Activated effector memory CD4-positive, alpha-beta T cell treated with anti-CD3 and anti-CD28 coated beads, Interleukin-2, amount 50 U/mL, for 16 hours (primary cell): ENCODE data around the gene TMPRSS4.

Source experiments
- DNase-seq: peaks from one replicate; pipeline ENCODE4 v3.0.0-alpha.2; 2020

Gene TMPRSS4

DNA sequence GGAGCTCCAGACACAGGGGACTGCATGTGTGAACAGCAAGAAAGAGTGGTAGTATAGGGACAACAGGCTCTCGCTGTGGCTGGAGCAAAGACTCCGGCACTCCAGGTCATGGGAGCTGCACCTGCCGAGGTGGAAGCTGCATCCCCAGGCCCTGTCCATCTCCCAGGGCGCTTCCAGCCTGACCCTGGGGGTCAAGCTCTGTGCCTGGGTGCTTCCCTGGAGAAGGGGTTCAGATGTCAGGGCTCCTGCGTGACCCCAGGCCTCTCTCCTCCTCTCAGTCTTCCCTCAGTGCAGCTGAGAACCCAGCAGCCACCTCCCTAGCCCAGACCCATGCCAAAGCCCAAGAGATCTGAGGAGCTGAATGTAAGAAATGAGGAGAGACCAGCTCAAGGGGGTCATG lies 3.4 kb downstream of the TMPRSS4 start:
- no peak for DNase-seq

DNA sequence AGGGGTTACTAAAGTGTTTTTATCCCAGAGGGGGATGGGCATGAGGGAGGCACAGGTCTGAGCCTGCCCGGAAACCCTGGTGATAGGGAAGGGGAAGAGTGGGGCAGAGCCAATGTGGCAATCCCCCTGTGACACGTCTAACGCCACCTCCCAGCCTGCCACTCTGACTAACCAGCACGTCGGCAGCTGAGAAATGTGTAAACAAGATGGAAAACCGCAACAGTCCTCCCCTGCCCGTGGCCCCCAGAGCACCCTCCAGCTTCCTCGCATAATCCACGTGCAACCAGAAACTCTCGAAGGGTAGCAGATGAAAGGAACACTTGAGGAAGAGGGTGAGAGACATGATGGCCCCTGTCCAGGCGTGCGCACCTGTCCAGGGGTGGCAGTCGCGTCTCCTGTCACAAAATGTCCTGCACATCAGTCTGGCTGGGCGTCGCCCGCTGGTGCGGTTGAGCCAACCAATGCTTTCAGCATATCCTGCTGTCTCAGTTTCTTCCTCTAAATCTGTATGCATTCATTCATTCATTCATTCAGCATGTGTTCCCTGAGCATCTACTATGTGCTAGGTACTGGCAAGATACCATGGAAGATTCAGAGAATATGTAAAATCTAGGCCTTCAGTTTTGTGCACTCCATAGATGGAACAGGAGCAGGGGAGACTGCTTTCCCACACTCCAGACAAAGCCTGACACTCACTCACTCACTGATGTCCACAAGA lies 4.5 kb downstream of the TMPRSS4 start:
- no peak for DNase-seq

DNA sequence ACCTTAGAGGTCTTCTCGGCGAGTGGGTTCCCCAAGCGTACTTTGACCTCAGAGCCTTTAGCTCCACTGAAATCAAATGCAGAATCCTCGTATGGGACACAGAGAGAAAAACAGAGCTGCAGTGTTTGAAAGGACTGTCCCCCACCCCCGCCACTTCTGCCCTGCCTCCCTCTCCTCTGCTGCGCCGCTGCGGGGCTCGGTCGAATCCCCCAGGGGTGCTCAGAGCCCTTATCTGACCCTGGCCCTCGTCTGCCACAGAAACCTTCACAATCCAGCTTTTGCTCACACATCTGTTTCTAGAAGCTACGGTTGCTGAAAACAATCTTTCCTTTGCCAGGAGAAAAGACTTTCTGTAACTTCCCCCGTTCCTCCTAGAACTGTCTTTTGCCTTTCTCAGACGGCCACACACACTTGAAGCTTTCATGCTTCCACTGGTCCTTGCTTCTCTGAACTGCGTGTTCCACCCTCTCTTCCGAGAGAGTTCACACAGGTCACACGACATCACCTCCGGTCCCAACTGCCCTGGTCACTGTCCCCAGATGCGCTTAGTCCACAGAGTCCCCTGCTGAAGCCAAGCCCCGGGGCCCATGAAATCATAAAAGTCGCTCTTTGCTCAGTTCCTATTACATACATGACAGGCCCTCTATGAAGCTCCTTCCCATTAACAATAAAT lies 6.1 kb downstream of the TMPRSS4 start:
- no peak for DNase-seq

DNA sequence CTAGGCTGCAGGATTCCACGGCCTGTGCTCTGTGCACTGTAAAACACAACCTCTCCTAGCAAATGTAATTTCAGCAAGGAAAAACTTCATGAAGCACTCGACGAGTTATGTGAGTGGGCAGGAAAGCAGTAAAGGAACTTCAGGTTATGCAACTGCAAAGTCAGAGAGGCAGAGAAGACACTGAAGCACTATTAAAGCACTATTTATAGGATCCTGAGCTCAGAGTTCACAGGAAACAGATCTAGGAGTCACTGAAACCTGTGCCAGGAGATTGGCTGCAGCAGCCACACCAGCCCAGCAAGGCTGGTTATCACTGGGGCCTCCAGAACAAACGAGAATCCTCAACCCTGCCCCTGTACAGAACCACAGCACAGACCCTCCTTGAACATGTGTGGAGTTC lies 7.4 kb downstream of the TMPRSS4 start:
- no peak for DNase-seq

DNA sequence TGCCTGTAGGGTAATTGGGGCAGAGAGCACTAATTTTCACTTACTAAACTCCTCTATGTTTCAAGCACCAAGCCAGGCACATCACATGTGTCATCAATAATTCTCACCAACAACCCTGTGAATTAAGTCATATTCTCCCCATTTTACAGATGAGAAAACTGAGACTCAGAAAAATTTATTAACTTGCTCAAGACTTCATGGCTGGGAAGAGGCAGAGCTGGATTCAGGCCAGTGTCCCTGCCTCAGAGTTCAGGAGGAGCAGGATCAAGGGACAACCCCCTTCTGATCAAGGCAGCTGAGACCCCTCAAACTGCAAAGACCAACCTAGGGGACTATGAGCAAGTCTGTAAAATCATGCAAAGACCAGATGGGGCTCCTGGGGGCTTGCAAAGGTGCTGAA lies 7.8 kb downstream of the TMPRSS4 start:
- no peak for DNase-seq

DNA sequence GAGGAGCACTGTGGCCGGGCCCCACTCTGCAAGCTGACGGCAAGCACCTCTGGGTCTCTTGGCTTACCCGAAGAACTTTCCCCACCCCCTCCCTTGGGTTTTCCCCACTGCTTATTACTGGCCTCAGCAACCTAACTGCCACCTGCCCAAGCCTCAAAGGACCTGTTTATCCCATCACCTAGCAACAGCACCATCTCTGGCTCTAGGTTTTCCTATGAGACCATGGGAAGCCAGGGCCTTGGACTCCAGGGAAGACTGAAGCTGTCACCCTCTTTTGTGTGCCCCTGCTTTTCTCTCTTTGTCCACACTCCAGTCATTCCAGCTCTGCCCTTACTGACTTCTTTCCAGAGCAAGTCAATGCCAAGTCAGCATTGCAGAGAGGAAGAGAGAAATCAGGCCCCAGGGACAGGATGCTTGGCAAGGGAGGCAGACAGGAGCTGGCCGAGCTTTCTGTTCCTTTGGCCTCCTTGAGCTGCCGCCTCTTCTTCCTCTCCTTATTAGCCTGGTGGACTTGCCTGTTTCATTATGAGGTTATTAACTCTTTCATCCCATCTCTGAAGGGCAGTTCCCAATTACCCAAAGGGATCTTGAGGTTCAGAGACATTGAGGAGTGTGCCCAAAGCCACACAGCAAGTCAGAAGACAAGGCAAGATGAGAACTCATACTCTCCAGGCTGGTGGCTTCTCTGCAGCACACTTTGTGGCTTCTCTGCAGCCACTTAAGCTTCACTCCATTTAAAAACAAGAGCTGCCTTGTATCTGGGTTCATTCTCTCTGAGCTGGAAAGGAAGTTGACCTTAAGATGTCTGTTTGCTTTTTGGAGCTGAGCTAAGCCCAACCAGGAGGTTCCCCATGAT lies 10.3 kb downstream of the TMPRSS4 start, which contains the start of gene SMIM35:
Gene SMIM35 (minus strand): TSS at position 51 of the 856 bp plus-strand sequence. CDS start 206 bp downstream, outside the sequence.
- no peak for DNase-seq

DNA sequence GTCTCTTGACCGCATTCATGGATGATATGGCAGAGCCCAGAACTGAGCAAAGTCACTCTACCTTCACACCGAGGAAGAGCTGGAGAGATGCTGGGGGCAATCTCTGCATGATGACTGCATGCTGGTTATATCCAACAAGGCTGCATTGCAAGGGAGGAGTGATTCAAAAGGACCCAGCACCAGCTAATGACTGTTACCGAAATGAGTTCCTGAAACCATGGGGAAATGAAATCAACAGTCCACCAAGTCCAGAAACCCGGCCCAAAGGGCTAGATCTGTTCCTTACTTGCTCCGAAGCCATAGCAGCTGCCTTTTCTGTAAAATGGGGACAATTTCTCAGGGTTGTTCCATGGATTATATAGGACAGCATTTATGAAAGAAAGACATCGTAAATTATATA lies 11.1 kb downstream of the TMPRSS4 start:
- DNase-seq: no peak

DNA sequence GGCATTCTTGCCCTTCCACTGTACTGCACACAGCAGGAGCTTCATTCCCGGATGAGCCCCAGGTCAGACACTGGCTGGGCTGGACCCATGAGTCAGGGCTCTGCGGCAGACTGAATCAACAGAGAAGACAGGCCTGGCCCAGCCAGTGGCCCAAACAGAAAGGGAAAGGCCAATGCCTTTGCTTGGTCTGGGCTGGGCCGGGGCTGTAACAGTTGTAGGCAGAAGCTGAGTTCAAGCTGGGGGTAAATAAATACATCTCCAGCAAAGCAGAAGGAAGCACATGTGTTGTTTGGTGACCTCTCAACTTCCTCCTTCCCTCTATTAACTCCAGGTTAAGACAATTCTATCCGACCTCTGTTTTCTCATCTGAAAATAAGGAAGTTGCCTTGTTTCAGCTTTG lies 11.7 kb downstream of the TMPRSS4 start:
- DNase-seq: no peak

DNA sequence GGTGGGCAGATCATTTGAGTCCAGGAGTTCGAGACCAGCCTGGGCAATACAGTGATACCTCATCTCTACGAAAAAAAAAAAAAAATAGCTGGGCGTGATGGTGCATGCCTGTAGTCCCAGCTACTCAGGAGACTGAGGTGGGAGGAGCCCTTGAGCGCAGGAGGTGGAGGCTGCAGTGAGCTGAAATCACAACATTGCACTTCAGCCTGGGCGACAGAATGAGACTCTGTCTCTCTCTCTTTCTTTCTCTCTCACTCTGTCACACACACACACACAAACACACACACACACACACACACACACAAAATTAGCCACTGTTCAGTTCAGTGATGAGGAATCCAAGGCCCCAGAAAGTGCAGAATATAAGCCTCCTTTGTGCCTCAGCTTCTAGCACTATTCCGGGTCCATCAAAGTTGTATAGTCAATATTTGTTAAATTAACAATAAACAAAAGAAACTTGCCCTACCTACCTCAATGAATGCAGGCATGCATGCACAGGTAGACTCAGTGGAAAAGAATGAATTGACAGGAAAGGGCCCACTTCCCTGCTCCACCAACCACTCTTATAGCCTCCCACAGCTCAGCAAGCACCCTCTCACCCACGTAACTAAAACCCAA lies 13.8 kb downstream of the TMPRSS4 start:
- no peak for DNase-seq

DNA sequence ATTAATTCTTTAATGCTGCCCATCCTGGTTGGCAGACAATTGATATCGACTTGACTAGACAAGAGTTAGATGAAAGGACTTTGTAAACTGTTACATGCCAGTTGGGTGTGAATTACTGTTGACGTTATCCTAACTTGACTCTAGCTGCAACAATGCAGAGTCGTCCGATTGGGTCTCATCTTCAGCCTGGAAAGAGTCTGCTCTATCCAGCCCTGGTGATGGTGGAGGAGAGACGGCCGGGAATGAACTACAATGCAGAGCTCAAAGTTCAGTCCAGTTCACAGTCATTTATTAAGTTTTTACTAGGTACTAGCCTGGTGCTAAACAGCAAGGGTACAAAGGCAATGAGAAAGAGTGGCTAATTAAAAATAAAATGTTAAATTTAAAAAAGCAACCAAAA lies 14.8 kb downstream of the TMPRSS4 start:
- DNase-seq: no peak

DNA sequence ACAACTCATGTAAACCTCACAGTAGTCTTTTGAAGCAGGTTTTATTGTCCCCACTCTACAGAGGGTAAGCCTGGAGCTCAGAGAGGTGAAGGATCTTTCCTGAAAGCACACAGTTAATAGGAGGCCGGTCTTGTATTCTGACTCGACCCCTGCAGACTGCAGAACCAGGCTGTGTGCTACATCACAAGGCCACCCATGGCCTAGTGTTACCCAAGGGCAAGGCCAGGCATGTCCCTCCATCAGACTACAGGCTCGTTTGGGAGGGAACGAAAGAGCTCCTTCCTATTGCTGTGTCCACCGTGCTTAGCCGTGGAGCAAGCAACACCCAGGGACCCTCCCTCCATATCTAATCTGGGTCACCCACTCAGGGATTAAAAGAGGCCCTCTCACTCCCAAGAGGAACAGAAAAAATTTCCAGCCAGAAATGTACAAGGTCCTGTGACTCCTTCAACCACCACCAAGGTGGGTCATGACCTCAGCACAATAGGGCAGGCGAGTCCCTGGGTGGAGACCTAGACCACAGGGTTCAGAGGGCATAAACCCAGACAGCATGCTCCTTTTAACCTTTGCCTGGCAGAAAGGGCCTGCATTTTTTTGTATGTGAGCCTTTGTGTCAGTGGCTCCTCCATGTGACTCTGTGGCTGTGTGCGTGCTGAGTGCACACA lies 16.2 kb downstream of the TMPRSS4 start:
- DNase-seq: no peak

DNA sequence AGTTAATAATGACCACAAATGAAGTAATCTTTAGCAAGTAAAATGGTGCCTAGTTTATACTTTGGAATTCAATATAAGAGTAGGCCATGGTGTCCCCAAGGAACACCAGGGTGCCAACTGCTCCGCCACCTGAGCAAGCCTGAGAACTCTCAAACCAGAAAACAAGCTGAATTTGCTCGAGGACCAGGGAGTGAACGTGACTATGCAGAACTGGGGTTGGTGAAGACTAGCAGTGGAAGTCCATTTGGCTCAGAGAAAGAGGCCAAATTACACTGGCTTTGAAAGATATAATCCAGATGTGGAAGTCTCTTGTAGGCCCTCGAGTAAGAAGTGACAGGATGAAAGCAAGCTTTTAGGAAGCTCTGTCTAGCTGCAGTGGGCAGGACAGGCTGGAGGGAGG lies 18.6 kb downstream of the TMPRSS4 start:
- DNase-seq: no peak

DNA sequence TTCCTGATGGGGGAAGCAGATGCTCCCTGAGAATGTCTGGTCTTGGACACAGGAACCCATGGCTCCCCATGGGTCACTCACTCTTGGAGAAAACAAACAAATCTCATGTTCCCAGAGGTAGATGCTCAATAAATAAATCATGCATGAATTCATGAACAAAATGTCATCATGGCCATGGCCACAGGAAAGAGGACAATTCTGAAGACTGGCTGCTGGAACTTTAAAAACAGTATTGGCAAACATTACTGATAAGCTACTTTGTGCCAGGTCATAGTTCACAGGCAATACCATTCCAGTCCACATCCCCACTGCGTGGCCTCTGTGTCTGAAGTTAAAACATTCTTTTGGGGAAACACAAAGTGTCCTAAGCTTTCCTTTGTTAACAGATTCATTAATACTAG lies 19.1 kb downstream of the TMPRSS4 start:
- no peak for DNase-seq

DNA sequence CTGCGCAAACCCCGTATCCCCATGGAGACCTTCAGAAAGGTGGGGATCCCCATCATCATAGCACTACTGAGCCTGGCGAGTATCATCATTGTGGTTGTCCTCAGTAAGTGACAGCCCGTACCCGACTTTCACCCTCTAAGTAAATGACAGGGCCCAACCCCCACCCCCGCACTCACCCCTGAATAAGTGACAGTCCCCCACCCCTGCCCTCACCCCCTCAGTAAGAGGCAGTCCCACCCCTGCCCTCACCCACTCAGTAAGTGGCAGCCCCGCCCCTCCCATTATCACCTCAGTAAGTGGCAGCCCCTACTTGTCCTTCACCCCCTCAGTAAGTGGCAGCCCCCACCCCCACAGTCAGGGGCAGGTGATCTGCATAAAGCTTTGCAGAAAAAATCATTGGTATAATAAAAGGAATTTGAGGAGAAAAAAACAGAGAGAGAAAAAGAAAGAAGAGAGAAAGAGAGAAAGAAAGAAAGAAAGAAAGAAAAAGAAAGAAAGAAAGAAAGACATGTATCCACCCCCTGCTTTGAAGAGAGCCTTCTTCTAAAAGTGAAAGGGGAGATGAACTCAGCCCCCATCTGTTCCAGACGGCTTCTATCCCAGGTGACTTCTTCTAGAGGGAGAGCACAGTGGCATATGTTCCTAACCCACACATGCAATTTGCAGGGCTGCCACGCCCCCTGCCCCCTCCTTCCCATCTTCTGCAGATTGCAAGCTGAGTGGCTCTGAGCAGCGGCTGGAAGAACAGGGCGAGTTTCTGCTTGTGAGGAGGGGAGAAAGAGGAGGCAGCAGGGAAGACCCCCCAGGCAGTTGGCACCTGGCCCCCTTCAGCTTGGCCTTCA lies 22.3 kb downstream of the TMPRSS4 start:
- peak; percentile 43 for DNase-seq

DNA sequence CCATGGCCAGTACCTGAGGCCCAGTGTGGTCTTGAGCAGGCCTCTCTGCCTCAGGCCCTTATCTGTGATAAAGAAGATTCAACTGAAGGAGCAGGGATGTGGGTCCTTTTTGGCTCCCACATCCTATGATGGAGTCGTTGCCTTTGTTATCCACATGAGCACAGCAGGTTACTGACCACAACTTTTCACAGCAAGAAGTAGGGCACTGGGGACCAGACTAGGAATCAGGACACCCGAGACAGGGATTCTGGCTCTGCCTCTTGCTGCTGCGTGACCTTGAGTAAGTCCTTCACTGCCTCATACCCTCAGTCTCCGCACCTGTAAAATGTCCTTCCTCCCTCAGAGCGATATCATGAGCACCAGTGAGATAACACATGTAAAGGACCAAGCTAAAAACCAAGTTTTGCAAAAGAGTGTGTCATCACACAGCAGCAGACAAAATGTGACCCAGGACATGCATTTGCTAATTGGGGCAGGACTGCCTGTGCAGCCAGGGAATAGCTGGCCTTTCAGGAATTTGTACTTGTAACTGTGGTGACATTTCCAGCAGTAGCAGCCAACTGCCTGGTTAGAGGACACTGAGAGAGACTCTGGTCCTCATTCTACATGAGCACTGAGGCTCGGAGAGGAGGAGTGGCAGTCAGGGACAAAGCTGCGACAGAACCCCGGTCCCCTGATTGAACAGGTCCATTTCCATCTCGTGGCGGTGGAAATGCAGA lies 23.1 kb downstream of the TMPRSS4 start:
- DNase-seq: peak; percentile 31

DNA sequence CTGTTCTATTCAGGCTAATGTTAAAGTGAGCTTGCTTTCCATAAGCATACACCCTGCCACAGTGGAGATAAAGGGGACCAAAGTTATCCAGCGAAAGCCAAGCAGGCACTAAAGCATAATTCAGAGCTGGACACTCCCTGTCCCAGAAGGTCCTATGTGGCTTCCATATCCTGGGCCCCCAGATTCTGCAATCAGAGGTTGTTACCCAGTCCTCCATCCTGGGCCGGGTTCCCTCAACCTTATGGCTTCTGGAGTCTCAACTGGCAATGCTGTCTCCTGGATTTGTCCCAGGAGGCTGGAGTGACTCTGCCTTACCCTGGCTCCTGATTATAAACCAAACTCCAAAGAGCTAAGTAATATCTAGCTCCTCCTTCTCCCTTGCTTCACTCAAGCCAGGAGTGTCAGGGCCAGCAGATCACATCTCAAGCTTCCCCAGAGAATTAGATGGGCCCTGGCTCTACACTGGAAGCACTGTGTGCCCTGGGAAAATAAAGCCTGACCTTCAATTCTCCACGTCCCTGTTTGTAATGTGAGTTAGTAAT lies 23.9 kb downstream of the TMPRSS4 start:
- peak; percentile 53 for DNase-seq

DNA sequence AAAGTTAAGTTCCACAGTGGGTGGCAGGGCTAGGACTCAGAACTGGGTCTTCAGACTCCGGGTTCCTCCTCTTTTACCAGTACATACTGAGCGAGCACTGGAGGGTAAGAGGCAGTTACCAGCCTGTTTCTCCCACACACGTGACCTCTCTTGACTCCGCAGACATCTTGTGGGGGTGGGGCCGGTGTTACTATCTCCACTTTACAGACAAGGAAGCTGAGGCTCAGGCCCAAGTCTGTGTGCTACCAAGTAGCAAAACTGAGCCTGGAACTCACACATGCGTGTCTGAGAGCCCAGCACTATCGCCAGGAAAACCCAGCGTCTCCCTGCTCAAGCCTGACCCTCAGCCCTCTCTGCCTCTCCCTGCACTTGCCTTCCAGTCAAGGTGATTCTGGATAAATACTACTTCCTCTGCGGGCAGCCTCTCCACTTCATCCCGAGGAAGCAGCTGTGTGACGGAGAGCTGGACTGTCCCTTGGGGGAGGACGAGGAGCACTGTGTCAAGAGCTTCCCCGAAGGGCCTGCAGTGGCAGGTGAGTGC lies 25.9 kb downstream of the TMPRSS4 start:
- DNase-seq: peak; percentile 54

DNA sequence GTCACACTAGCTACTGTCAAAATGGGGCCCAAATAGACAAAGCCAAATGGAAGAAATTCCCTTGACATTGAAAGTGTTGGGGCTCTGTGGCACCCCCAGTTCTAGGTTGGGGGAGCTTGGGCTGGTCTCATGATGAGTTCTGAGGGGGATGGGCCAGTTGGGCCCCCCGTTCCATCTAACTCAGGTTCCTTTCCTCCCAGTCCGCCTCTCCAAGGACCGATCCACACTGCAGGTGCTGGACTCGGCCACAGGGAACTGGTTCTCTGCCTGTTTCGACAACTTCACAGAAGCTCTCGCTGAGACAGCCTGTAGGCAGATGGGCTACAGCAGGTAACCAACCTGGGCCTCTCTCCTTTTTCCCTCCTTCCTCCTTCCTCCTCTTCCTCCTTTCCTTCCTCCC lies 27.6 kb downstream of the TMPRSS4 start:
- peak; percentile 57 for DNase-seq

DNA sequence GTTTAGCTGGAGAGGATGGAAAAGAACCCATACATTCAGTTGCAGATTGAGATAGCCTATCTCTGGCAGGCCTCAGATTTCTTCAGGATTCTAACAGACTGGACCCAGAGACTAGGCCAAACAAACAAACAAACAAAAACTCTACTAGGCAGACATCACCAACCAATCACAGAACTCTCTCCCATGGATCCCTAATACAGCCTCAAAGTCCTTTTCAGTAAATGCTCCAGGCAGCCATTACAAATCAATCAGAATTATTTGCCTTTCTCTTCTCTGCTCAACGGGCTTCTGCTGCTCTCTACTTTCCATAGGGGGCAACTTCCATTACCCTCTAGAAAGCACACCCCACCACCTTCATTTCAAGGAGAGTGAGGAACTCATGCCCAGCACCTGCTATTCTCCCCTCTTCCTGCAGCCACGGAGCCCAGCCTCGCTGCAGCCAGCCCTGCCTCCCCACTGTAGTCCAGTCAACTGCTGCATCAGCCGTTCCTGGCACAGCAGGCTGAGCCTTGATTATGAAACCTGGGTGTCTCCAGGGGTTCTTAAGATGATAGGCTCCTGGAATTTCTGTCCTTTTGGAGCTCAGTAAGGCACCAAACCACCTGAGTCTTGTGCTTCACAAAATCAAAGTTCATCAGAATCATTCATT lies 28.9 kb downstream of the TMPRSS4 start:
- DNase-seq: peak; percentile 31
